ENCODE results near the gene PES1.
"Not testable (repeated sequence)": the region's sequence is repeated elsewhere in the genome, so short reads cannot be mapped to it uniquely, and the experiment has no call there.

The PES1 gene

DNA sequence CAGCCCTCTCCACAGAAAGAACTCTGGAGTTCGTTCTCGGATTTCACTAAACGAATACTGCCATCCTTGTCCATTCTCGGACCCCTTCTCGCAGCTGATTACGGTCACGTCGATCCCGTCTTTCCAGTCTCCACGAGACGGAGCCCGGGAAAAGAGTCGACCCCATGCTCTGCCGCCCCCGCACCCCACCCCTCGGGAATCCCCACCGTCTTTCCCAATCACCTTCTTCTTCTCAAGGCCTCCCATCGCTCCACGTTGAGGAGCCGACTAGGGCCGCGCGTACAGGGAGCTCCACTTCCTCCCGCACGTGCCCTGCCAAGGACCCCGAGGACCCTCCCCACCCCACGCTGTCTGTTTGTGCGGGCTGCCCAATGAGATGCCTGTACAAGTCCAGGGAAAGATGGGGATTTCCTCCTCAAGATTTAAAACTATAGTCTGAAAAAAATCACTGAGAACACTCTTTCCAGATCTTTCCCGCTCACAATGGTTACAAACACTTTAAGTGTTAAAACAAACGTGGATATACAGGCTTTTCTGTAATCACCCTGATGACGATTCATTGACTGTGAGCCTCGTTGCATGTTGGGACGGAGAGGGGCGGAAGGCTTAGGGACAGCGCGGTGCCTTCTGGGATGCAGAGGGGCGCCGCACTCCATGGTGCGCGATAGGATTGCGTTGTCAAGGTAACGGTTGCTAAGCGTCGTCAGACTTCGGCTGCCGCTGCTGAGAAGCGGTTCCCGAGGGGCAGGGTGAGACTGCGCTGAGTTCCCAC is at the start of gene PES1:
TSS of gene PES1 (minus strand) at position 323 of the 772 bp plus-strand sequence. CDS start at position 246, 77 bp downstream.
- peak; percentile 94 for DNase-seq
- Mint-ChIP-seq H3K27ac (no peak within 1 kb of the TSS), H3K4me1 (peaks cover 0 to 4% of the 10 kb centered on the region in 2 donors), H3K36me3 (peaks cover 19 to 30% of the 10 kb centered on the region in 2 donors), H3K4me3 (no peak within 1 kb of the TSS), H3K27me3 (peaks cover 4 to 6% of the 10 kb centered on the region in 2 donors), H3K9me3 (no peaks in the 10 kb centered on the region)
- peak; percentile 100 for ATAC-seq (replicated peaks)

DNA sequence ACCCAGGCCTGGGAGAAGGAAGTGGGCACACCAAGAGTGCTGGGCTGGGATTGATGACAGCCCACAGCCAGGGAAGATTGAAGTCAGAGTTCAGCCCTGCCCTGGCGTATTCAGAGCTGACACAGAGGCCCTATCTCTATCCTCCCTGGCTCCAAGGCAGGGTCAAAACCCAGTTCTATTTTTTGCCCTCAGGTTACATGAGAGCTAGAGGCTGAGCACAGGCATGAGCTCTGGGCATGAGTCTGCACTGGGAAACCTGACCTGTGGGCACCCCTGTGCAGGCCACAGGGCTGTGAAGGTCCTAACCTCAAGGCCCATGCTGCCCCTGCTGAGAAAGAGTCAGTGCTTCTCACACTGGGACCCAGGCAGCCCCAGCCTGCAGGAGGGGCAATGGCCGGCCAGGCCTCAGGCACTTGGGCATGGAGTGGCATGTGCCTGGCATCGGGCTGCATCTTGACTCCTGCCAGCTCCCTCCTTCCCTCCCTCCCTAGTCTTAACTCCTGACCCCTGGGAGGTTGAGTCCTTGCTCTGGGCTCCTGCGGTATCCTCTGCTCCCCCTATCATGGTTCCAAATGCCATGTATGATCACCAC is 49.2 kb upstream of the PES1 start:
- H3K9me3 Mint-ChIP-seq, result no peaks in the 10 kb centered on the region
- no peak overlapping the region for H3K4me3 Mint-ChIP-seq
- H3K4me1 Mint-ChIP-seq, result peaks cover 11 to 15% of the 10 kb centered on the region in 2 donors
- no peaks in the 10 kb centered on the region for H3K27me3 Mint-ChIP-seq
- H3K27ac Mint-ChIP-seq, result no peak overlapping the region
- no peak for DNase-seq
- H3K36me3 Mint-ChIP-seq, result peaks cover 1 to 5% of the 10 kb centered on the region in 2 donors
- no peak for ATAC-seq (replicated peaks)

DNA sequence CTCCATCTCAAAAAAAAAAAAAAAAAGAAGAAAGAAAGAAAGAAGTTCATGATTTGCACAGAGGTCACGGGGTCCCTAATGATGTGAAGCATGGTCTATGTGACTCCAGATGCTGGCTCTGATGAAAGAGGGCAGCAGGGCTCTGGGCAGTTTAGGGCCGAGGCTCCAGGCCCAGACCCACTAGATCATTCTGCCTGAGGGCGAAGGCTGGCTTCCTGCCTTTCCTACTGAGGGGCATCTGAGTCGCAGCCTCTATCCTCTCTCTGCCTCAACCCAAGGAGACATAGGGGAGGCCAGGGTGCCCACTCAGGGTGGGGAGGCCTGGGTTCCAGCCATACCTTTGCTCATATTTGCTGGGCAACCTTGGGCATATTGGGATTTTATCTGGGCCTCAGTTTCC is 48.7 kb upstream of the PES1 start:
- DNase-seq (no peak), ATAC-seq (replicated peaks) (no peak)
- Mint-ChIP-seq H3K4me1 (peaks cover 12 to 21% of the 10 kb centered on the region in 2 donors), H3K27ac (no peak overlapping the region), H3K27me3 (no peaks in the 10 kb centered on the region), H3K4me3 (no peak overlapping the region), H3K36me3 (peaks cover 1 to 5% of the 10 kb centered on the region in 2 donors), H3K9me3 (no peaks in the 10 kb centered on the region)

DNA sequence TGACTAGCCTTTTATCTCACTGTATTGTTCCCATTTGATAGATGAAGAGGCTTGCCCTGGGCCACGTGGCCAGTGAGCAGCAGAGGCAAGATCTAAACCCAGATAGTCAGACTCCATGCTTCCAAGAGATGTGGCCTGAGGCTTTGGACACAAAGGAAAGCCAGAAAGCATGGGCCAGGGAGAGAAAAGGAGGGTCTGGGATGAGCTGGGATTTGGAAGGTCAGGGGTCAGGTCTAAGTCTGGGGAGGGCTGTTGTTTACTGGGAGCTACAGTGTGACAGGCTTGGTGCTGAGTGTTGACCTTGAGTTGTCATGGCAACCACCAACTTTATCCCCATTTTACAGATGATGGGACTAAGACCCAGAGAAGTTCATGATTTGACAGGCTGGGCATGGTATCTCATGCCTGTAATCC is 46.0 kb upstream of the PES1 start:
- peak overlapping the region; percentile 7 for H3K27ac Mint-ChIP-seq
- H3K27me3 Mint-ChIP-seq, result no peaks in the 10 kb centered on the region
- H3K36me3 Mint-ChIP-seq, result peaks cover 1 to 5% of the 10 kb centered on the region in 2 donors

DNA sequence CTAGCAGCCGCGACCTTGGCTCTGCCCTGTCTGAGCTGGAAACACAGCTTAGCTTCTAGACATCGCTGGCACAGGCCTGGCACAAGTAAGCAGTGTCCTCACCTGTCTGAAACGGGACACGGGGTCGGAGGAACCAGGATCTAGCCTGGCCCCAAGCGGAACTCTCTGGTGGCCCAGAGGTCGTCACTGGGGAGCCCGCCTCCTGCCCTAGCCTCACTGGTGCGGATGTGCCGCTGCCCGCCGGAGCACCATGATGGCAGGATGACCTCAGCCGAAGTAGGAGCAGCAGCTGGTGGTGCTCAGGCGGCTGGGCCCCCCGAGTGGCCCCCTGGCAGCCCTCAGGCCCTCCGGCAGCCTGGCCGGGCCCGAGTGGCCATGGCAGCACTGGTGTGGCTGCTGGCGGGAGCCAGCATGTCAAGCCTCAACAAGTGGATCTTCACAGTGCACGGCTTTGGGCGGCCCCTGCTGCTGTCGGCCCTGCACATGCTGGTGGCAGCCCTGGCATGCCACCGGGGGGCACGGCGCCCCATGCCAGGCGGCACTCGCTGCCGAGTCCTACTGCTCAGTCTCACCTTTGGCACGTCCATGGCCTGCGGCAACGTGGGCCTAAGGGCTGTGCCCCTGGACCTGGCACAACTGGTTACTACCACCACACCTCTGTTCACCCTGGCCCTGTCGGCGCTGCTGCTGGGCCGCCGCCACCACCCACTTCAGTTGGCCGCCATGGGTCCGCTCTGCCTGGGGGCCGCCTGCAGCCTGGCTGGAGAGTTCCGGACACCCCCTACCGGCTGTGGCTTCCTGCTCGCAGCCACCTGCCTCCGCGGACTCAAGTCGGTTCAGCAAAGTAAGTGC is 44.7 kb upstream of the PES1 start:
- no peak overlapping the region for H3K27ac Mint-ChIP-seq
- ATAC-seq (replicated peaks), result no peak
- H3K36me3 Mint-ChIP-seq, result peaks cover 1 to 5% of the 10 kb centered on the region in 2 donors
- DNase-seq, result no peak
- peak overlapping the region; percentile 87 for H3K4me3 Mint-ChIP-seq
- no peaks in the 10 kb centered on the region for H3K27me3 Mint-ChIP-seq
- H3K4me1 Mint-ChIP-seq, result peaks cover 15 to 34% of the 10 kb centered on the region in 2 donors
- no peaks in the 10 kb centered on the region for H3K9me3 Mint-ChIP-seq

More for the DNA sequence above, 46.0 kb upstream of the PES1 start:
- no peak overlapping the region for H3K4me3 Mint-ChIP-seq
- no peak for ATAC-seq (replicated peaks)
- no peaks in the 10 kb centered on the region for H3K9me3 Mint-ChIP-seq
- no peak for DNase-seq
- peaks cover 15 to 34% of the 10 kb centered on the region in 2 donors for H3K4me1 Mint-ChIP-seq

DNA sequence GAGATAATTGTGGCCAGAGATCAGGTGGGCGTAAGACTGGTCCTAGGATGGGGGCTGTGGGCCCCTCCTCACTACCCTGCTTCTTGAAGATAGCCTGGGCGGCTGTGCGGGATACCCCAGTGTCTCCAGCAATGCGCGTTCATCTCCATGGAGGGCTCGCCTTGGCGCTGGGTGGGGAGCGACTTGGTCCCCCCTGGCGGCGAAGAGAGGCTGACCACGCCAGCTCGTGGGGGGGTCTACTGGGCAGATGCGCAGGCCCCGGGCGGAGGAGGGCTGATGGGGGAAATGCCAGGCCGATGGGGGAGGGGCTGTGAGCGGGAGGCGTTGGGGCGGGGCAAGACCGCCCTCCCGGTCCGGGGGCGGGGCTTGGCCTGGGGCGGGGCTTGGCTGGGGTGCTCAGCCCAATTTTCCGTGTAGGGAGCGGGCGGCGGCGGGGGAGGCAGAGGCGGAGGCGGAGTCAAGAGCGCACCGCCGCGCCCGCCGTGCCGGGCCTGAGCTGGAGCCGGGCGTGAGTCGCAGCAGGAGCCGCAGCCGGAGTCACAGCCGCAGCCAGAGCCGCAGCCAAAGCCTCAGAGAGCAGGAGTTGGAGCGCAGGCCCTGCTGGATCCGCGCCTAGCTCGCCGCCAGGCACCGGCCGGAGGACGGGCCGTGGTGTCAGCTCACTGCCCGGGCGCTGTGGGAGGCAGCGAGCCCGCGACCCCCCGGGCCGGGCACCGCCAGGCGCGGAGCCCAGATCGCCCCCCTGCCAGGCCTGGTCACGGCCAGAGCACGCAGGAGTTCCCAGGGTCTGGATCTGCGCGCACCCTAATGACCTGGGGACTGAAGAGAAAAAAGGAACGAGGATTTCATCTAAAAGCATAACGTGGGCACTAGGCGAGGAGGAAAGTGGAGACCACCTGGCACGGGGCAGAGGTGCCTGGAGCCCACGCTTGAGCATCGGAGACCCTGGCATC is 43.8 kb upstream of the PES1 start, which contains the start of gene SLC35E4:
TSS of gene SLC35E4 (plus strand) at position 509 of the 953 bp plus-strand sequence. CDS start 670 bp downstream, outside the sequence.
- Mint-ChIP-seq H3K4me3 (peak within 1 kb of the TSS; percentile 87), H3K27me3 (no peaks in the 10 kb centered on the region), H3K36me3 (peaks cover 1 to 5% of the 10 kb centered on the region in 2 donors), H3K27ac (peak within 1 kb of the TSS; percentile 95), H3K4me1 (peaks cover 15 to 34% of the 10 kb centered on the region in 2 donors), H3K9me3 (no peaks in the 10 kb centered on the region)
- ATAC-seq (replicated peaks) (peak; percentile 71 to 76), DNase-seq (peak; percentile 90)

DNA sequence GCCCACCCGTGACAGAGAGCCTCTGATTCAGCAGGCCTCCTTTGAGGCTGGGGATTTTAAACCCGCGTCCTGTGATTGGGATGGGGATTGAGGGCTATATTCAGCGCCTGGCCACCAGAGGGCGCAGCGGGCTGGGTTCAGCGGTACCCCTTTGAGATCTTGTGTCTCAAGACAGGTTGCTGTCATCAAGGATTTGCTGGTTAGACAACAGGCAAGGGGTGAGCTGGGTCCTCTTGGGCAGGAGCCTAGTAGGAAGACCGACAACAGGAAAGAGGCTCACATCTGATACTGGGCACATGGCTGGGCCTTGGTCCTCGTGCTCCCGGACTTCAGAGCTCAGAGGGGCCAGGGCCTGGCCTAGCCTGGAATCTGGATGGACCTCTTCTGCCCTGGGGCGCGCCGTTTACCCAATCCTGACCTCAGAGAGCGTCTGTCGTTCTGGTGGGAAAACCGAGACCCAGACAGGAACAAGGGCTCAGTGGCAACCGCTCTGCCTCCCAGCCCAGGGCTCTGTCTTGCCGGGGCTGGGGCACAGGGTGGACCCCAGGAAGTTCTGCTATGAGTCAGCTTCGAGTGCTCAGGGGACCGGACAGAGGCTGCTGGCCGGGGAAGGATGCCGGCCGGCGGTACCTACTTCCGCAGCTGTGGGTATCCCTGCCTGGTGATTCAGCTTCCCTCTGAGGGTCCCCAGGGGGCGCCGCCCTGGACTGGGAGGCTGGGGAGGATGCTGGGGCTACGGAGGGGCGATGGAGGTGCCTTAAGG is 42.9 kb upstream of the PES1 start:
- Mint-ChIP-seq H3K36me3 (peaks cover 1 to 5% of the 10 kb centered on the region in 2 donors), H3K4me1 (peaks cover 15 to 34% of the 10 kb centered on the region in 2 donors), H3K27me3 (no peaks in the 10 kb centered on the region), H3K9me3 (no peaks in the 10 kb centered on the region), H3K4me3 (peak overlapping the region; percentile 87), H3K27ac (peak overlapping the region; percentile 95)
- peak; percentile 82 for DNase-seq
- ATAC-seq (replicated peaks), result peak; percentile 77 to 80

DNA sequence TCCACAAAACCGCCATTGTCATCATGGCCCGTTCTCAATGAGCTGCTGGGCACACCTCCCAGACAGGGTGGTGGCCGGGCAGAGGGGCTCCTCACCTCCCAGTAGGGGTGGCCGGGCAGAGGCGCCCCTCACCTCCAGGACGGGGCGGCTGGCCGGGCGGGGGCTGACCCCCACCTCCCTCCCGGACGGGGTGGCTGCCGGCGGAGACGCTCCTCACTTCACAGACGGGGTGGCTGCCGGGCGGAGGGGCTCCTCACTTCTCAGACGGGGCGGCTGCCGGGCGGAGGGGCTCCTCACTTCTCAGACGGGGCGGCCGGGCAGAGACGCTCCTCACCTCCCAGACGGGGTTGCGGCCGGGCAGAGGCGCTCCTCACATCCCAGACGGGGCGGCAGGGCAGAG is 39.8 kb upstream of the PES1 start:
- not testable (repeated sequence) for H3K9me3 Mint-ChIP-seq; H3K27me3 Mint-ChIP-seq; H3K4me3 Mint-ChIP-seq; H3K36me3 Mint-ChIP-seq; ATAC-seq (replicated peaks); DNase-seq; H3K27ac Mint-ChIP-seq
- H3K4me1 Mint-ChIP-seq, result peaks cover 12 to 22% of the 10 kb centered on the region in 2 donors

DNA sequence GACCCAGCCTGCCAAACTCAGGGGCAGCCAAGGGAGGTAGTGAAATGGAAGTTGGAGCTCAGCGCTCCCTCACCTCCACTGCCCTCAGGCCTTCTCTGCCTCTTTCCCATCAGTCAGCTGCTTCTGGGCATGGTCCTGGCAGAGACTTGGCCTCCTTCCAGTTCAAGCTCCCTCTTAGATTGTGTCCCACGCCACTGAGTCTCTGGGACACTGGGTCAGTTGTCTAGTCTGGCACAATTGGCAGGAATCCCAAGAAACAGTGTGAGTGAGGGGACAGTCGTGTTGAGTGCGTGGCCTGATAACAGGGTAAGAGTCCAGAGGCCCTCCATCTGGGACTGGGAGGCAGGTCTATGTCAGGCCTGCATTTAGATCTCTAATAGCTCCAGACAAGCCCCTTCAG is 36.8 kb upstream of the PES1 start:
- DNase-seq (no peak), ATAC-seq (replicated peaks) (no peak)
- Mint-ChIP-seq H3K4me1 (no peaks in the 10 kb centered on the region), H3K27ac (no peak overlapping the region), H3K4me3 (no peak overlapping the region), H3K36me3 (no peaks in the 10 kb centered on the region), H3K9me3 (no peaks in the 10 kb centered on the region), H3K27me3 (no peaks in the 10 kb centered on the region)

DNA sequence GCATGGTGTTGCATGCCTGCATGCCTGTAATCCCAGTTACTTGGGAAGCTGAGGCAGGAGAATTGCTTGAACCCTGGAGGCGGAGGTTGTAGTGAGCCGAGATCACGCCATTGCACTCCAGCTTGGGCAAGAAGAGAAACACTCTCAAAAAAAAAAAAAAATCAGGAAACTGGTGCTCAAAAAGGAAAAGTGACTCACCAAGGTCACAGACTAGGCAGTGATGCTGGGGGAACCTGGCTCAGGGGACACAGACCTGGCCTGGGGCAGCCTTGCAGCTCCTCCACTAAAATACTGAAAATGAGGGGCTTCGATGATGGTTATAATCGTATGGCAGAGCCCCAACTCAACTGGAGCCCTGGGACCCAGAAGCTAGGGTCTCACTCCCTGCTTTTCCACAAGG is 35.8 kb upstream of the PES1 start:
- Mint-ChIP-seq H3K27ac (no peak overlapping the region), H3K27me3 (no peaks in the 10 kb centered on the region), H3K4me3 (no peak overlapping the region), H3K4me1 (no peaks in the 10 kb centered on the region), H3K36me3 (no peaks in the 10 kb centered on the region), H3K9me3 (no peaks in the 10 kb centered on the region)
- DNase-seq (no peak), ATAC-seq (replicated peaks) (no peak)

DNA sequence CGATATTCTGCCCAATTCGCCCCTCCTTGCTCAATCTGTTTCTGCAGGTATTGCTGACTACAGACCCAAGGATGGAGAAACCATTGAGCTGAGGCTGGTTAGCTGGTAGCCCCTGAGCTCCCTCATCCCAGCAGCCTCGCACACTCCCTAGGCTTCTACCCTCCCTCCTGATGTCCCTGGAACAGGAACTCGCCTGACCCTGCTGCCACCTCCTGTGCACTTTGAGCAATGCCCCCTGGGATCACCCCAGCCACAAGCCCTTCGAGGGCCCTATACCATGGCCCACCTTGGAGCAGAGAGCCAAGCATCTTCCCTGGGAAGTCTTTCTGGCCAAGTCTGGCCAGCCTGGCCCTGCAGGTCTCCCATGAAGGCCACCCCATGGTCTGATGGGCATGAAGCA is 34.7 kb upstream of the PES1 start:
- no peaks in the 10 kb centered on the region for H3K4me1 Mint-ChIP-seq
- H3K27me3 Mint-ChIP-seq, result peaks cover 0 to 4% of the 10 kb centered on the region in 2 donors
- DNase-seq (no peak), ATAC-seq (replicated peaks) (no peak)
- no peaks in the 10 kb centered on the region for H3K9me3 Mint-ChIP-seq
- H3K4me3 Mint-ChIP-seq, result no peak overlapping the region
- no peak overlapping the region for H3K27ac Mint-ChIP-seq
- no peaks in the 10 kb centered on the region for H3K36me3 Mint-ChIP-seq

DNA sequence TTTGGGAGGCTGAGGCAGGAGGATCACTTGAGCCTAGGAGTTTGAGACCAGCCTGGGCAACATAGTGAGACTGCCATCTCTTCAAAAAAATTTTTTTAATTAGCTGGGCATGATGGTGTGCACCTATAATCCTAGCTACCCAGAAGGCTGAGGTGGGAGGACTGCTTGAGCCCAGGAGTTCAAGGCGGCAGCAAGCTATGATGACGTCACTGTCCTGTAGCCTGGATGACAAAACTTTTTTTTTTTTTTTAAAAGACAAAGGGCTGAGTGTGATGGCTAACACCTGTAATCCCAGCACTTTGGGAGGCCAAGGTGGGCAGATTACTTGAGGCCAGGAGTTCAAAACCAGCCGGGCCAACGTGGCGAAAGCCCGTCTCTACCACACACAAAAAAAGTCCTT is 28.2 kb upstream of the PES1 start:
- not testable (repeated sequence) for ATAC-seq (replicated peaks); H3K4me1 Mint-ChIP-seq; H3K27ac Mint-ChIP-seq; DNase-seq; H3K36me3 Mint-ChIP-seq; H3K9me3 Mint-ChIP-seq; H3K4me3 Mint-ChIP-seq
- peaks cover 15 to 23% of the 10 kb centered on the region in 2 donors for H3K27me3 Mint-ChIP-seq

DNA sequence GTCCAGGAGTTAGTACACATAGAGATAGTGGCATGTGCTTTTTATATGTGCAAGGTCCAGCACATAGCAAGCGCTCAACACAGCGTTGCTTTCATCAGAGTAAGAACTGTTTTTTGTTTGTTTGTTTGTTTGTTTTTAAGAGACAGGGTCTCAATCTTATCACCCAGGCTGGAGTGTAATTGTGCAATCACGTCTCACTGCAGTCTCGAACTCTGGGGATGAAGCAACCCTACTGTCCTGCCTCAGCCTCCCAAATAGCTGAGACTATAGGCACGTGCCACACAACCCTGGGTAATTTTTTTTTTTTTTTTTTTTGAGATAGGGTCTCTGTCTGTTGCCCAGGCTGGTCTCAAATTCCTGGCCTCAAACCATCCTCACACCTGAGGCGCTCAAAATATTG is 26.1 kb upstream of the PES1 start:
- Mint-ChIP-seq H3K27me3 (peaks cover 20 to 30% of the 10 kb centered on the region in 2 donors), H3K4me1 (peaks cover 0 to 3% of the 10 kb centered on the region in 2 donors), H3K9me3 (no peaks in the 10 kb centered on the region), H3K27ac (no peak overlapping the region), H3K36me3 (no peaks in the 10 kb centered on the region), H3K4me3 (no peak overlapping the region)
- ATAC-seq (replicated peaks) (no peak), DNase-seq (no peak)

All from stimulated activated naive B cell treated with anti-CD40 and anti-IgM and Interleukin-4, amounts not matched to agents 10 μg/mL and 1 μg/mL and 100 μg/mL, for 72 hours (primary cell).